ENCODE data around the gene CLDN5. TPM values are rescaled to one million over a fixed set of nuclear protein-coding genes. Genes with fewer than 3 reads are reported as not detected.

Gene CLDN5
- total RNA-seq, 4 donors from 2014 or later, result 66.3 to 362 (median 129) TPM

DNA sequence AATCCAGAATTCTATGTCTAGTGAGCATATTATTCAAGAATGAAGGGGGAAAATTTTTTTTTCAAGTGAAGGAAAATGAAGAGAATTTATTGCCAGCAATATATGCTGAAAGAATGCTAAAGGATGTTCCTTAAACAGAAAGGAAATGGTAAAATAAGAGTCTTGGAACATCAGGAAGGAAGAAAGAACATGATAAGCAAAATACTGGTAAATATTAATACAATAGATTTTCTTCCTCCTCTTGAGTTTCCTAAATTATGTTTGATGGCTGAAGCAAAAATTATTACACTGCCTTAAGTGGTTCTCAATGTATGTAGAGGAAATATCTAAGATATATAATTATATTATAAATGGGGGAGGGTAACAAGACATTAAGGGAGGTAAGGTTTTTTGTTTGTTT lies 9.6 kb upstream of the CLDN5 start:
- TF ChIP-seq, protein P1, sequence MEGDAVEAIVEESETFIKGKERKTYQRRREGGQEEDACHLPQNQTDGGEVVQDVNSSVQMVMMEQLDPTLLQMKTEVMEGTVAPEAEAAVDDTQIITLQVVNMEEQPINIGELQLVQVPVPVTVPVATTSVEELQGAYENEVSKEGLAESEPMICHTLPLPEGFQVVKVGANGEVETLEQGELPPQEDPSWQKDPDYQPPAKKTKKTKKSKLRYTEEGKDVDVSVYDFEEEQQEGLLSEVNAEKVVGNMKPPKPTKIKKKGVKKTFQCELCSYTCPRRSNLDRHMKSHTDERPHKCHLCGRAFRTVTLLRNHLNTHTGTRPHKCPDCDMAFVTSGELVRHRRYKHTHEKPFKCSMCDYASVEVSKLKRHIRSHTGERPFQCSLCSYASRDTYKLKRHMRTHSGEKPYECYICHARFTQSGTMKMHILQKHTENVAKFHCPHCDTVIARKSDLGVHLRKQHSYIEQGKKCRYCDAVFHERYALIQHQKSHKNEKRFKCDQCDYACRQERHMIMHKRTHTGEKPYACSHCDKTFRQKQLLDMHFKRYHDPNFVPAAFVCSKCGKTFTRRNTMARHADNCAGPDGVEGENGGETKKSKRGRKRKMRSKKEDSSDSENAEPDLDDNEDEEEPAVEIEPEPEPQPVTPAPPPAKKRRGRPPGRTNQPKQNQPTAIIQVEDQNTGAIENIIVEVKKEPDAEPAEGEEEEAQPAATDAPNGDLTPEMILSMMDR (IDR thresholded peaks at IDR 0.05; ENCODE audit: low read depth), result no peak

DNA sequence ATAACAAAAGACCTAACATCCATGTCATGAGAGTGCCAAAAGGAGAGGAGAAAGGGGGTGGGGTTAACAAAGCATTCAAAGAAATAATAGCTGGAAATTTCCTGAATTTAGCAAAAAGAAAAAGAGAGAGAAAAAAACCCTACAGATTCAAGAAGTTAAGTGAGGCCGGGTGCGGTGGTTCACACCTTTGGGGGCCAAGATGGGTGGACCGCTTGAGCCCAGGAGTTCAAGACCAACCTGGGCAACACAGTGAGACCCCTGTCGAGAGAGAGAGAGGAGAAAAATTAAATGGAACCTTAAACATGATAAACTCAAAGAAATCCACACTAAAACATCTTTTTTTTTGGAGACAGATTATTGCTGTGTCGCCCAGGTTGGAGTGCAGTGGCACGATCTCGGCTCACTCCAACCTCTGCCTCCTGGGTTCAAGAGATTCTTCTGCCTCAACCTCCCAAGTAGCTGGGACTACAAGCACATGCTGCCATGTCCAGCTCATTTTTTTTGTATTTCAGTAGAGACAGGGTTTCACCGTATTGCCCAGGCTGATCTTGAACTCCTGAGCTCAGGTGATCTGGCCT lies 8.9 kb upstream of the CLDN5 start:
- TF ChIP-seq, protein P1 (IDR thresholded peaks at IDR 0.05; ENCODE audit: low read depth), result no peak

DNA sequence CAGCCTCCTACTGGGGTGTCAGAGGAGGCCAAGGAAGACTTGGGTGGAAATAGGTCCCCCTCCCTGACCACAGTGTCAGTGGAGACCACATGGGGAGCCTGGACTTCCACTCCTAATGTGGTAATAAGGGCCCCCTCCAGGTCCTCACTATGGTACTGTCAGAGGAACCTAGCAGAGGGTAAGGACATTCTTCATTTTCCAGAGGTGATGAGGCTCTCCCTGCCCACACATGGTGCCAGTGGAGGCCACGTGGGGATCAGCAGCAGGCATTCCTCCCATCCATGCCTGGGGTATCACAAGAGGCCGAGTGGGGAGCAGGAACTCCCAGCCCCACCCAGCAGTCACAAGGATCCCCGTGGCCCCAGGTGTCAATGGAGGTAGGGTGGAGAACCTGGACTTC lies 6.5 kb upstream of the CLDN5 start:
- TF ChIP-seq, protein P1 (IDR thresholded peaks at IDR 0.05; ENCODE audit: low read depth), result no peak

DNA sequence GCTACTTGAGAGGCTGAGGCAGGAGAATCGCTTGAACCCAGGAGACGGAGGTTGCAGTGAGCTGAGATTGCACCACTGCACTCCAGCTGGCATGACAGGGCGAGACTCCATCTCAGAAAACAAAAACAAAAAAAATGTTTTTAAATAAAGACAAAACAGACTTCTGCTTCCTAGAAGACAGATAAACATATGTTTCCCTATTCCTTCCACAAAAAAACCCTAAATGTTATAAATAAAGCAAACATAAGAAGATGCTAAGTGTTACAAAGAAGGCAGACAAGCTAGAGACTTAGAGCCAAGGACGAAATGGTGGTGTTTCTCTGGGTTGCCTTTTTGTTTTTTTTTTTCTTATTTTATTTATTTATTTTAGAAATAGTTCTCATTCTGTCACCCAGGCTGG lies 5.6 kb upstream of the CLDN5 start:
- TF ChIP-seq, protein P1 (IDR thresholded peaks at IDR 0.05; ENCODE audit: low read depth), result no peak

DNA sequence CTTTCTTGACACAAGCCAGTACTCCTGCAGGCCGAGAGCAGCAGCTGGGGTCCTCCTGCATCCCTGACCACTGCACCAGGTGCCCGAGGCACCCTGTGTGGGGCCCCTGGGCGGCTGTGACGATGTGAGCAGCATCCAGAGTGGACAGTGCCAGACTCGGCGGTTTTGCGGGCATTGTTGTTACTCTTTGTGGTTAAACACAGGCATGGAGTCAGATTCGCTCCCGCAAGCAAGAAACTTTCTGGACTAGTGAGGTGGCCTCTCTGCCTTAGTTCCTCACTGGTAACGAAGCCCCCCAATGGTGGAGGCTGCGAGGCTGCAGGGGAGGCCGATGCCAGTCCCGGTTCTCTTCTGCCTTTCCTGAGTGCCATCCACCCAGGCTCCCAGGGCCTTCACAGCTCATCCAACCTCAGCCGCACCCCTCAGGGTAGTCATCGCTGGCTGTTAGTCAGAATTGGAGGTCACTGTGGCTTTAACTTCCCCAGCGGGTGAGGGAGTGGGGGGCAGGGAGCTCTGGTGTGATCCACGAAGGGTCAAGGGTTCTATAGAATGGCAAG lies 3.7 kb upstream of the CLDN5 start:
- TF ChIP-seq, protein P1 (IDR thresholded peaks at IDR 0.05; ENCODE audit: low read depth), result no peak

DNA sequence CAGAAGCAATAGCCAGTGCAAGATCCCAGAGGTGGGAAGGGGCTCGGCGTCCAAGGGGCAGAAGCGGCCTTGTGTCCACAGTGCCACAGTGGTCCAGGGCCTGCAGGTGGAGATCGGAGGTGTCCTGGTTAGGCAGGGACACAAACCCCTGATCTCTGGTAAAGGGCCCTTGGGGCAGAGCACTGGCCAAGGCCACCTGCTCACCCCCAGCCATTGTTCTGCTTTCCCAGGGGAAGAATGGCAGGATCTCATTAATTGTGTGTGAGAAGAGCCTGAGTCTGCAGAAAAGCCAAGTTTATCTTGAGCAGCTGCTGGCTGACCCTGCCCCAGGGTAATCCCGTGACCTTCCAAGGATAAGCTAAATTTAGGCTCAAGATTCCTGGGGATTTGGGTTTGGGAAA lies 3.1 kb upstream of the CLDN5 start:
- TF ChIP-seq, protein P1 (IDR thresholded peaks at IDR 0.05; ENCODE audit: low read depth), result no peak

DNA sequence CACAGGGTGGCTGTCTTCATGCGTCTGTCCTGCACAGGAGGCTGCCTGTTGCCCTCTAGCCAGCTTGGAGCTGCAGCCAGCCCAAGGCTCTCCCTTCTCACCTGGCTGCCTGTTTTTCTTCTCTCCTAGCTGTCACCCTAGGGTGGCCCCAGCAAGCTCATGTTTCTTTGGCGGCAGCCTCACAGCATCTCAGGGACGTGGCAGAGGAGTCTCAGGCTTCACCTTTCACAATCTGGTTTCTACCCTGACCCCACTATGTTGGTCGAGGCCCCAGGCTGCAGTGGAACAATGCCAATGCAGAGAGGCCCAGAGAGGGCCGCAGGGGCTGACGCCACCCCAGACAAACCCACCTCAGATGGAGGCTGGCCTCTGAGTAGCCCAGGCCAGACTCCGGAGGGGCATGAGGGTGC lies 2.5 kb upstream of the CLDN5 start:
- TF ChIP-seq, protein P1 (IDR thresholded peaks at IDR 0.05; ENCODE audit: low read depth), result no peak
